ENCODE measurements around the gene BCAR3.

The BCAR3 gene

DNA sequence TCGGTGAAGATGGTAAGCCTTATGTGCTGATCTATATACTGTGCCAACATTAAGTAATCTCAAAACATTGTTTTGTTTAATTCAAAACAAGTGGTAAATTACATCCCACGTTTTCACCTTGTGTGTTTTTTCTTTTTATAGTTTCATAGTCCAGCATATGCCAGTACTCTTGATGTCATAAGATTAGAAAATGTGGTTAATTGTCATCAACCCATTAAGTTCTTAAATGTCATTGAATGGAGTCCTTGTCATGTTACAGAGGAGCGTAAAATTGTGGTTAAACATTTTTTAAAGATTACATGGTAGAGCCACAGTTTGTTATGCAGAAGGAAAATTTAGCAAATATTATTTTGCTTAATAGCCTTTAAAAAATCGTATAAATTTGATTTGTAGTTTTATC lies 140.6 kb downstream of the BCAR3 start:
- no peak for DNase-seq (ENCODE audit: low spot score)

- DNase-seq (ENCODE audit: low spot score): no peak
Observed at GRCh38 chr1:93537924-93538323, 143.7 kb downstream of the BCAR3 start.

DNA sequence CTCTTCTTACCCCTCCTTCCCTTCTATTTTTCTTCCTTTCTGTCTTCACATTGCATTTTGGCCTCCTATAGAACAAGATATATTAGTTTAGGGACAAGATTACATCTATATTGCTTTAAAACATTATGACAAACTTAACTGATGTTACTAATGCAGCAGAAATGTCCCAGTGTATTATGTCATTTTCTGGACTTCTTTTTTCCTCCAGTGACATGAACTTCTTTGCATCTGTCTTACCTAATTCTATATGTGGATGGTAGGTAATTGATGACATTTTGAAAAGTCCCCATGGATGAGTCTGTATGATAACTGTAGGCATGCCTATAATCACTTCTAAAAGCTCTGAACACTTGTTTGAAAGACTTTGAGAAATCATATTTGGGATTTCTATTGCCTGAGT lies 144.2 kb downstream of the BCAR3 start:
- no peak for DNase-seq (ENCODE audit: low spot score)

- no peak for DNase-seq (ENCODE audit: low spot score)
Observed at GRCh38 chr1:93533677-93534076, 148.0 kb downstream of the BCAR3 start.

DNA sequence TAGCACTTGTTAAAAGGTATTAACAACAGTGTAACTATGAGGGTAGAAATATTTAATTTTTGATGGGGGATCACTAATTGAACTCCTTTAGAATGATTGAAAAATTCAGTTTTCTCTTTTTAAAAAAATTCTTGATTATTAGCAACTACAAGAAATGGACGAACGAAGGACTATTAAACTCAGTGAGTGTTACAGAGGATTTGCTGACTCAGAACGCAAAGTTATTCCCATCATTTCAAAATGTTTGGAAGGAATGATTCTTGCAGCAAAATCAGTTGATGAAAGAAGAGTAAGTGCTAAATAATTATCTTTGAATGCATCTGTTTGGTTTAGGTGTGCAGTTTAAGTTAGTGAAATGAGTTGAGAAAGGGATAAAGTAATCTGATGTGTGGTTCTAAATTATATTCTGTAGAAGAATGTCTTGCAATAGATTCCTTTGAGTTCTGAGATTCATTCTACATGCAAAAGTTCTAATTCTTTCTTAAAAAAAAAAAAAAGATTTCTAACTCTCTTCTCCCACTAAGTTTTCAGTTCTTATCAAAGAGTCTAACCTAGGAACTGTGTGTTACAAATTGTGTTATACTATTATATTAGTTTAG lies 148.8 kb downstream of the BCAR3 start:
- DNase-seq (ENCODE audit: low spot score): no peak

- no peak for DNase-seq (ENCODE audit: low spot score)
Observed at GRCh38 chr1:93531193-93531592, 150.4 kb downstream of the BCAR3 start.

DNA sequence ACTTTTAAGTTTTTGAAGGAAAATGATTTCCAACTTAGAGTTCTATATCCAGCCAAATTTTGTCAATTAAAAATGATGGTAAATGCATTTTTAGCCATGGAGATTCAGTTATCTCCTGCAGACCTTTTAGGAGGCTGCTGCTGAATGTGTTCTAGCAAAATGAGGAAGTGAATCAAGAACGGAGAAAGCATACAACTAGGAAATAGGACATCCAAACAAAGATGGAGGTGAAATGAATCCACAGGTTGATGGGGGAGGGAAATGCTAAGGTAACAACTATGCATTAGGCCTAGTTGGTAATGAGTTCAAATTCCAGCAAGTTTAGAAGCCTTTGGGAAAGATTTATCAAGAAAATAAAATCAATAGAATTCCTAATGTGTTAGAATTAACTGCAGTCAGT lies 153.2 kb downstream of the BCAR3 start:
- no peak for DNase-seq (ENCODE audit: low spot score)

DNA sequence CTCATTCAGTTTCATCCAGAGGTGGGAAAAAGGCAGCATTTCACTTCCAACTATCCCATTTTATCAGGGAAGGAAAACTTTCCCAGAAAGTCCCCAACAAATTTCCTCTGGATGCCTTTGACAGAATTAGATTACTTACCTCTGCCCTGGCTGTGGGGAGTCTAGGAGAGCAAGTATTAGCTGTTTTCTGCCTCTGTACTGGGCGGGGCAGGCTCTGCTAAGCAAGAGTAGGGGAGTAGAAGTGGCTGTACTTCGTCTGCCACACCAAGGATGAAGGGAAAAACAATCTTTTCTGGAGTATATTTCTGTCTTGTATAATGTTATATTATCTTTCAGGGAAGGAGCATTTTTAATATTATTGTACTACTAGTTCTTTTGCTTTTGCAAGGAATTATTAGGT lies 155.2 kb downstream of the BCAR3 start:
- no peak for DNase-seq (ENCODE audit: low spot score)

GRCh38 chr1:93525431-93525830 lies 156.2 kb downstream of the BCAR3 start:
- no peak for DNase-seq (ENCODE audit: low spot score)

DNA sequence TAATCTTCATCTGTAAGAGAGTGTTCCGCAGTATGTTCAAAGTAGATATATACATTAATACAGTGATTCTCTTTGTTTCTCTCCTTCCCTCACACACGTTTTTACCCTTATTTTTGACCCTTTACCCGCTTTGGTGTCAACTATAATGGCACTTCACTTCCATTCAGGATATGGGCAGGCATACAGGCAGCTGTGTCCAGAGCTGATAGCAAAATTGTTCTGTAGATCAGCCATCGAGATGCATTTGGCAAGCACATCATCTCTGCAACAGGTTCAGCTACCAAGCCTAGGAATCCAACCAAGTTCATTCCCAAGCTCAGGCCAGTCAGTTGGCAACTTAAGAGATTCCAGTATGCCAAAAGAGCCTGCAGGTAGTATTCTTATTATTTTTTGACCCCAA lies 158.9 kb downstream of the BCAR3 start:
- DNase-seq (ENCODE audit: low spot score): no peak

GRCh38 chr1:93521618-93522017 lies 160.0 kb downstream of the BCAR3 start:
- no peak for DNase-seq (ENCODE audit: low spot score)

DNA sequence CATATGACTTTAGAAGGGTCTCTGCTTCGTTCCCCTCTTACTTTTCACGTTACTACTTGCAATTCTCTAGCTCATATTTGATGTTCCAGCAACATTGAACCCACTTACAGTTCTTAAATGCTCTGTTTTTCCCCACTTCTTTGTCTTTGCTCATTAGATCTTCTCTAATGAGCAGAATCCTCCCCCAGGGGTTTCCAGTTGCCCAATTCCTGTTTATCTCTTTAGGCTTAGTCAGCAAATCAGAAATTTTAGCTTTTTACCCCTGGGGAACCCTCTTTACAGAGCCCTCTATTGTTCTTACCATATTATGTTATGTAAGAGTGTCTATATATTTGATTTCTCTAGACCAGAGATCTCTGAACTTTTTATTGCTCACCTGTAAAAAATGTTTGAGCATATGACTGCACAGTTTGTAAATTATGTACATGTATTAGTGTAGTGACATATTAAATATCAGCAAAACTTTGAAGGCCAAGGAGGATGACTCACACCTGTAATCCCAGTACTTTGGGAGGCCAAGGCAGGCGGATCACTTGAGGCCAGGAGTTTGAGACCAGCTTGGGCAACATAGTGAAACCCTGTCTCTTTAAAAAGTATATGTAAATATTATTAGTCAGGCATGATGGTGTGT lies 162.3 kb downstream of the BCAR3 start:
- no peak for DNase-seq (ENCODE audit: low spot score)

DNA sequence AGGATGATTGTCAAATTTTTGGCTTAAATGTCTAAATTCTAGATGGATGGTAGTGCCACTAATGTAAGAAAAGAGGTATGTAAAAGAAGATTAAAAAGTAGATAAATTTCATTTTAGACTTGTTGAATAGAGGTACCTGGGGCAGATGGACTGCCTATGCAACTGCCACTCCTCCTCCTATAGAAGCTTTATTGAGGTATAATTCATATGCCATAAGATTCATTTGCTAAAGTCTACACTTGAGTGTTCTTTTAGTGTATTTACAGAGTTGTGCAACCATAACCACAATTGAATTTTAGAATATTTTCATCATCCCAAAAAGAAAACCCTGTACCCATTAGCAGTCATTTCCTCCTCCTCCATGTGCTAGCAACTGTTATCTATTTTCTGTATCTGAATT lies 163.1 kb downstream of the BCAR3 start:
- no peak for DNase-seq (ENCODE audit: low spot score)

DNA sequence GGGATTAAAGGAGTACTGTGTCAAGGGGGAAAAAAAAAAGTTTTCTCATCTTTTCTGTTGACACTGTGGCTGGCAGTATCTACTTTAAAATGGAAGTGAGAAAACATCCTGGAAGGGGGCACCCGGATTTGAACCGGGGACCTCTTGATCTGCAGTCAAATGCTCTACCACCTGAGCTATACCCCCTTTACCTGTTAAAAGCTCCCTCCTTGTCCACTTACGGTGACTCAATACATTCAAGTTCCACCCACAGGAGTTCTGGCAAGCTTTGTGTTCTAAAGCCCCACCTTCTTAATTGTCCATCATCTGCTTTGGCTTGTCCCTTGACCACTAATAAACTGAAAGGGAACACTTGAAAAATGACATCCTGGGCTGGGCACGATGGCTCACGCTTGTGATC lies 165.5 kb downstream of the BCAR3 start:
- DNase-seq (ENCODE audit: low spot score): no peak
